Brain pericyte (primary cell): ENCODE results near the gene SERTAD4.
A peak's percentile ranks its signal among the peaks of the same experiment; 100 is the strongest.

Experiments
- DNase-seq: peaks from one replicate; pipeline ENCODE4 v3.0.0-alpha.2; 2012; ENCODE audit warnings: low read depth, low spot score

Gene SERTAD4

DNA sequence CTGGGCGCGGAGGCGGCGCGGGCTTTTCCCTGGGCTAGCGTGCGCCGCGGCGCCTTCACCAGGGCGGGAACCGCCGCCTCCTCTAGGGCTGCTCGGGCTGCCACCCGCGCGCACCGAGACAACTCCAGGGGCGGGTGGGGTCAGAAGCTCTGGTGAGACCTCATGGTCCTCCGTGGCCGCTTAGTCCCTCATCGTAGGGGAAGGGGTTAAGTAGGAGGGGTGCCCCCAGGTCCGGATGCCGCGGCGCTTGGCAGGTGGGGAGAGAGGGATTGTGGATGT, 559 bp downstream of the SERTAD4 start:
- DNase-seq = no peak

DNA sequence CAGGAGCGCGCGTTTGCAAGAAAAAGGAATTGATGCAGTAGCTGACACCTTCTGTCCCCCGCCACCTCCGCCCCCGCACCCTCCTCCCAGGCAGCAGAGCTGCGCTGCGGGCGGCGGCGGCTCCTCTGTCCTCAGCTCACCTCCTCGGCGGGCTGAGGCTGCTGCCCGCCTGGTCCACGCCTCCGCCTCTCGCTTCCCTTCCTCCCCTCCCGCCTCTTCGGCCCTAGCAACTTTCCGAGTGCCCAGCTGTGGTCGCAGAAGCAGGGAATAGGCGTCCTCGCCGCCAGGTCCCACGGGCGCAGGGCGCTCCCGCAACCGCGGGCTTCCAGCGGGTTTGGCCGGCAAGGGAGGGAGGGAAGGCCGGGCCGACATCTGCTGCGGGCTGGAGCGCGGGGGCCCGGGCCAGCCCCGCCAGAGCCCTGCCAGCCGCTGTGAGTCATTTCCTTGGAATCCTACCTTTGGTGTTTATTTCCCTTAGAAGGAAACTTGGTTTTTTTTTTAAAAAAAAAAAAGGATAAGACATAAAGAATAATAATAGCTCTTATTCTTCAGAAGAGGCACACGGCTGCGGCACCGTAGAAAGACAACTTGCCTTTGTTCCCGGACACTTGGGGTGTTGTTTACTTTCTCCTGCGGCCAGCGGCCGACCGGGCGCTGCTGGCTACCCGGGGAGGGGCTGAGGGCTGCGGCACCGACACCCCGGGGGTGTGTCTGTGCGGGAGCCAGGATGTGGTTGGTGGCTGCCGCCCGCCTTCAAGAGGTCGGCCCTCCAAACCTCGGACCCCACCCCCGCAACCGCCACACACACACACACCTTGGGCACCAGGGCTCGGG, 1.1 kb downstream of the SERTAD4 start:
- no peak for DNase-seq

DNA sequence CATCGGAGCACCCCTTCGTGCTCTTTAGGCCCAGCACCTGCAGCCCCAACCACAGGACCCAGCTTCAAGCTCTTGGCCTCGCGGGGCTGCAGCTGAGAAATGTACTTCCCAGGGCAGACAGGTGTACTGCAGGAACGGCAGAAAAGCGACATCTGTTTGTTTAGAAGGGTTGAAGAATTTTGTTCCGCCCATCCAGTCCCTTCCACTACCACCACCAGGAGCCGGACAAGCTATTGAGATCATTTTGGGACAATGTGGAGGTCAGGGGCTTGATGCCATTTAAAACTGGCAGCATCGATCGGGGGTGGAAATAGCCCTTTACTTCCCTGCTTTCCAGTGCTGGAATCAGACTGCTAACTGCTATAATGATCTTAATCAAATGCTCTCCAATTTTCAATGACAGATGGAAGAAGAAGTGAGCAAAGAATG, 1.7 kb downstream of the SERTAD4 start:
- no peak for DNase-seq

GRCh38 chr1:210235363-210236053, 2.9 kb downstream of the SERTAD4 start:
- no peak for DNase-seq

DNA sequence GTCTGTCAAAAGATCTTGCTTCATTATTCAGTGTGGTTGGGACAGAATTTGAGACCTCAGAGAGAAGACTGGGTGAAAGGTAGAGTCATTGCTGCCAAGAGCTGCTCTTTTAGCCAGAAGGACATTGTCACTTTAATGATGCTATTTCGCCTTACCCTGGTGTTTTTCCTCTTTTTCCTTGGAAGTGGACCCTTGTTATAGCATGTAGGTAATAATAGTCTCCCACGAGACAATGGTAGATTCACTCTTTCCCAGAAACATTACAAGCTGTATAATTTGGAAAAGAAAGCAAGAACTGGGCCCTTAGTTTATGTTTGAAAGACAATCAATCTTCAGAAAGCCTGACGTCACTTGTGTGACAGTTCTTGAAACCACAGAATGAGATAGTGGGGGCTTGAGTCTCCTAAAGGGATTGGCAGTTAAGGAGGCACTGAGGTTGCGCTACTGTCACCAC, 3.8 kb downstream of the SERTAD4 start:
- DNase-seq = no peak

- DNase-seq = peak; percentile 78
These were observed 4.3 kb downstream of the SERTAD4 start for GRCh38 chr1:210236840-210237409.

DNA sequence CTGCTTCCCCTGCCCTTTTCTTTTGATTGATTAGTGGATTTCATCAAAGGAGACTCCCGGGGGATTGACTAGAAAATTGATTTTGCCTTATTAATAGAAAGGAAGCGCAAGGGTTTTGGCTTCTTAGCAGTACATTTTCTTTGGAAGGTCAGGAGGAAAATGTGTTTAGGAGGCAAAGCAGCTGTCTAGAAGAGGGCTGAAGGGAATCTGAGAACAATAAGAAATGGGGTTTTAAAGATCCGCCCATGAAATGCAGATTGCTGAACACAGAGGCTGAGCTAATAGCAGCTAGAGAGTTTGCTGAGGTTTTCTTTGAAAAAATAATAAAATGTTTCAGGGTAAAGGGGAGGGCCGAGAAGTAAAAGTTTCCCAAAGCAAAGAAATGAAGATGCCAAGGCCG, 4.9 kb downstream of the SERTAD4 start:
- DNase-seq = no peak

DNA sequence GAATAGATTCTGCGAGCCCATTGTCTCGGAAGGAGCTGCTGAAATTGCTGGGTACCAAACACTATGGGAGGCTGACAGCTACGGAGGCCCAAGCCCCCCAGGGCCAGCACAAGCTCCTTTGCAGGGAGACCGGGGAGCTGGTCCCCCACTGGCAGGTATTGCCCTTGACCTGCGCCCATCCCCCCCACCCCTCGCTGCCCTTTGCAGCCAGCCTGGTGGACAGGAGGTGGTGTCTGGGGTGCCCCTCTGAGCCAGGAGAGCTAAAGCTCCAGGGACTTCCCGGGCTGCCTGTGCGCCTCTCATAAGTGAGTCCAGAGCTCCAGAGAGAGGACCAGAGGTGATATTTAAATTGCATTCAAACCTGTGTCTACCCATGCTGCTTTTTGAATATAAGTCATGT, 5.4 kb downstream of the SERTAD4 start:
- no peak for DNase-seq

- DNase-seq = no peak
These were observed 6.9 kb downstream of the SERTAD4 start for GRCh38 chr1:210239349-210240111.

GRCh38 chr1:210241121-210241520, 8.5 kb downstream of the SERTAD4 start:
- no peak for DNase-seq

- no peak for DNase-seq
These were observed 12.3 kb downstream of the SERTAD4 start for GRCh38 chr1:210244746-210245367.

GRCh38 chr1:210246447-210246846, 13.9 kb downstream of the SERTAD4 start:
- no peak for DNase-seq

GRCh38 chr1:210248341-210248740, 15.7 kb downstream of the SERTAD4 start:
- no peak for DNase-seq

DNA sequence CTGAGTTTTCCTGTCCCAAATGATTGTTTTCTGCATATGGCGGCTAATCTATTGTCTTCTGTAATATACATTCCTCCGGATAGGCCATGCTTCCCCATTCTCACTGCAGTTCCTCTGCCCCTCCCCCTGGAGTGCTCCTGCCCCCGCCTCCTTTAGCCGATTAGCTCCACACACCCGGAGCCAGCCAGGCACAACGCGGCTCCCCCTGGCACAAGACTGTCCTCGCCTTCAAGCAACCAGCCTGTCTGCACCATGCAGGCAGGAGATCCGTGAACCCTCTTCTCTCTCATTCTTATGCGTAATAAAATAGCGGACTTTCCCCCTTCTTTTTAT, 18.0 kb downstream of the SERTAD4 start:
- no peak for DNase-seq

GRCh38 chr1:210250998-210251679, 18.5 kb downstream of the SERTAD4 start:
- DNase-seq = no peak

DNA sequence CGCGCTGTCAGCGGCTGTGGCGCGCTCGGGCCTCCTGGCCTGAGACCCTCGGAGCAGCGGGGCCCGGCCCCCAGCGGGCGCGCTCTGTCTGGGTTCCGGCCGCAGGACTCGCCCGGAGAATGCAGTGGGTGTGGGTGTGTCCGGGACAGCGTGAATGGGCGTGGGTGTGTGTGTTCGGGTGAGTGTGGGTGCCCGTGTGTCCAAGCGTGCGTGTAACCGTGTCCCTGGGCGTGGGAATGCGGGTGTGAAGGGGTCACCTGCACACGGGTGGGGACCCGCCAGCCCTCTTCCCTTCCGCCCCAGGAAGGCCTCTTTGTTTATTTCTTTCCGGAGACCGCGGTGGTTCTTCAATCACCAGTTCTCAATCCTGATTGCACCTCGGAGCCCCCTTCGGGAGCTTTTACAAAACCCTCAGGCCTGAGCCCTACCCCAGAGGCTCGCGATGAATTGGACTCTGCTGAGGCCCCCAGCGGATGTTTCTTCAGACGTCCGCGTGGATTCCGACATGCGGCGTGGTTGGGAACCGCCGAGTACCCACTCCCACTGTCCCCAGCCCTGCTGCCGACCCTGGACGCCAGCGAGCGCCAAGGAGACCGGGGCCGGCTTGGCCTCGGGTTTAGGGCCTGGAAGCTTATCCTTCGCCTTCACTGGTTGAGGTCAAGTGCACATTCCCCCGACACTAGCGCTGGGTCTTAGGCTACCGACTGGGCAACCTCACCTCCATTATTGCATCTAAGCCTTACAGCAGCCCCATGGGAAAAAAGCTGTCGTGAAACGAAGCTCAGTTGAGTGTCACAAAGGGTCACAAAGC, 19.3 kb downstream of the SERTAD4 start:
- DNase-seq = no peak

GRCh38 chr1:210252621-210253051, 20.0 kb downstream of the SERTAD4 start:
- no peak for DNase-seq

GRCh38 chr1:210254298-210254697, 21.7 kb downstream of the SERTAD4 start:
- DNase-seq = no peak

DNA sequence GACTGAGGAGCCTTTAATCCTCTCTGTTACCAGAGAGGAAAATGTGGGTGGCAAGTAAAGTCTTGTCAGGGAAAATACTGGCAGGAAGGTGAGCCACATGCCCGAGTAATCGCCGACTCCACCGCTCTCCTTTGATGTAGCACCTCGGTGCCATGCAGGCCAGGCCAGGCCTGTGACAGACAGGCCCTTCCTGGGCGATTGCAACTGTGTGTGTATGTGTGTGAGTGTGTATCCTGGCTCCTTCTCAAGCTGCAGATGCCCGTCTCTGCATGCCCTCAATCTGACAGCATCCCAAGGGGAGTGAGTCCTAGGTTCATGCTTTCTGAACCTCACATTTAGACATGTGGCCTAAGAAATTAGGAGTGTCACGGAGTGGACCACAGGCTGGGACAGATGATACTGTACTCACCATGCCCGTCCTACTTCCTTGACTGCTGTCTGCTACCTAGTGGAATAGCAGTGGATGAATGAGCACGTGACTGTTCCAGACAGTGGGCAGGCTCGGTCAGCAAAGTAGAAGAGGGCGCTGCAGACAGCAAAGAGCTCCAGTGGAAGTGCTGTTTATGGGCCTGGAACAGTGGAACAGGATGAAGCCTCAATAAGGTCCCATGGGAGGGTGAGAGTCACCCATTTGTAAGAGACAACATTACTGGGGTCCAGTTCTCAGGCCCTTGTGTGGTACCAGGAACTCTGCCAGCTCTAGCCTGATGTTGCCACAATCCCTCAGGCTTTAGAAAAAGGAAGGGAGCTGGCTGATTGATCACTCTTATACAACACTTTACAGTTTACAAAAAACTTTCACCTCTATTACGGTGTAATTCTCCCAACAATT, 25.3 kb downstream of the SERTAD4 start:
- no peak for DNase-seq
